ENCODE measurements around the gene DEDD. TPM values are rescaled to one million over a fixed set of nuclear protein-coding genes. Genes with fewer than 3 reads are reported as not detected.

DEDD gene
- total RNA-seq, 2 donors from 2014 or later, result 49.8 to 51.3 TPM

DNA sequence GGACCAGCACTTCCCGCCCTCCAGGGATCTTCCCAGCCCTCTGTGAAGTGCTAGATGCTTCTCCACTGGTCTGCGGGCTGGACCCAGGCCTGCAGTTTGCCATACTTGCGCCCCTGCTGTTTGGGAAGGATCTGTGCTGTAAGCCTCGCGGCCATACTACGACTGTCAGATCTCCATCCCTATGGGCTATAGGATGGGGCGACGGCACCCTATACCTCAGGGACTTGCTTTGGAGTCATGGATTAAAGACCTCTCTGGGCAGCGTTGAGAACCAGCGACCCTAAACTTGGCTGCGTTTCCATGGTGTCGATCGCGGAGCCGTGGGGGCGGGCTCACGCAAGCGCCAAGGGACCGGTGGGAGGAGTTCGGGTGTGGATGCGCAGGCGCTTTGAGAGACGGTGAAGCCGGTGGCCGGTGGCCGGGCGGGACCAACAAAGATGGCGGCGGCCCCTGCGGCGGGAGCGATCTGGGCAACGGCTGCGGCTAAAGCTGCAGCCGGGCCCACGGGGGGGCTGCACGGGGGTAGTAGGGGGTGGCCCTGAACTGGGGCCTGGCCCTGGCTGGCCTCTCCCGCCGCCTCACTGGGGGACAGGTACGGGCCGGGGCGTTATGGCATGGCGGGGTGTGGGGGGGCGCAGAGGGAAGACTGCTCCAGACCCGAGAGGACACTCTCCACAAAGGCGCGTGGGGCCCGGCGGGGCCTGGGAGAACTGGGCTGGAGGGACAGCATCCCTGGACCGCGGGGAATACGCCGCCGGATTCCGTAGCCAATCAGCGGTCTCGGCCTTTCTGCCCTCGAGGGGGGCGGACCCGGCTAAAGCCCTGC lies 26.8 kb upstream of the DEDD start, which contains the start of gene USP21:
USP21 (plus strand) TSS at position 414 of the 826 bp plus-strand sequence. CDS start 1,141 bp downstream, outside the sequence.
- Mint-ChIP-seq H3K9me3 (no peaks in the 10 kb centered on the region), H3K4me3 (peak within 1 kb of the TSS; percentile 79 to 82), H3K27ac (peak within 1 kb of the TSS; percentile 77), H3K36me3 (ENCODE audit: insufficient read depth in 2 of 2) (peaks cover 2 to 13% of the 10 kb centered on the region in 2 donors), H3K4me1 (ENCODE audit: low read depth) (peaks cover 72% of the 10 kb centered on the region), H3K27me3 (ENCODE audit: low read depth) (no peaks in the 10 kb centered on the region)
- peak; percentile 92 to 94 for ATAC-seq (replicated peaks in 1 of 2)
- peak; percentile 94 for DNase-seq

DNA sequence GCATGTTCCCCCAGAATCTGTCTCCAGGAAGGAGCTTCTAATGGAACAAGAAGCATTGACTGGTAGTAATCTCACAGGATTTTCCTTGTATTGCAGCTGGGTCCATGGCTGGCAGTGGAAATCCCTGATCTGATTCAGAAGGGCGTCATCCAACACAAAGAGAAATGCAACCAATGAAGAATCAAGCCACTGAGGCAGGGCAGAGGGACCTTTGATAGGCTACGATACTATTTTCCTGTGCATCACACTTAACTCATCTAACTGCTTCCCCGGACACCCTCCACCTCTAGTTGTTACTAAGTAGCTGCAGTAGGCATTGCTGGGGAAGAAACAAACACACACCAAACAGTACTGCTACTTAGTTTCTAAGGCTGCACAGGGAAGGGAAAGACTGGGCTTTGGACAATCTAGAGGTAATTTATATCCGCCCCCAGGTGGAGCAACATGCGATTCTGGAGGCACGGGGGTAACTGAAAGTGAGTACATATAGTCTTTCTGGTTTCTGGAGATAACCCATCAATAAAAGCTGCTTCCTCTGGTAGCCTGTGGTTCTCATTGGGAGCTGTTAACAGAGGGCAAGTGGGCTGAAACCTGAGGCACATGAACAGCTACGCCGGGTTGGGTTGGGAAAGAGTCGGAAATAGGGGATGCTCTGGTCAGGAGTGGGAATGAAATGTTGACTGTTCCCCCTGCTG lies 26.0 kb upstream of the DEDD start:
- peaks cover 69% of the 10 kb centered on the region for H3K4me1 Mint-ChIP-seq (ENCODE audit: low read depth)
- H3K36me3 Mint-ChIP-seq (ENCODE audit: insufficient read depth in 2 of 2), result peaks cover 6 to 11% of the 10 kb centered on the region in 2 donors
- no peaks in the 10 kb centered on the region for H3K9me3 Mint-ChIP-seq
- DNase-seq (no peak), ATAC-seq (replicated peaks in 1 of 2) (no peak)
- H3K27ac Mint-ChIP-seq, result no peak overlapping the region
- H3K4me3 Mint-ChIP-seq, result peak overlapping the region; percentile 79 to 82
- H3K27me3 Mint-ChIP-seq (ENCODE audit: low read depth), result no peaks in the 10 kb centered on the region

DNA sequence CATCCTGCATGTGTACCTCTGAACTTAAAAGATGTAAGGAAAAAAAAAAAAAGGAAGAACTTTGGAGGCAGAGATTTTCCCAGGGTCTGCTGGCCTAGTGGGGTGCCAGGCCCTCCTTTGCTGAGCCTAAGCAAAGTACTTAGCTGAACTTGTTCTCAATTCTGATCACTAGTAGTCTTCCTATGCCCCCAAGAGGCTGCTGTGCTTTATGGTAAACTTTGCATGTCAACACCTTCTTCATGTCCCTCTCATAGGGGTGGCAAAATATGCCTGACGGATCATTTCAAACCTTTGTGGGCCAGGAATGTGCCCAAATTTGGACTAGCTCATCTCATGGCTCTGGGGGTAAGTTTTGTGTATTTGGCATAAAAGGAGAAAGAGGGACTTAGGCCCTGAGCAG lies 25.4 kb upstream of the DEDD start:
- H3K4me3 Mint-ChIP-seq, result peak overlapping the region in 1 of 2 donors; percentile 59
- H3K27ac Mint-ChIP-seq, result peak overlapping the region; percentile 20
- H3K27me3 Mint-ChIP-seq (ENCODE audit: low read depth), result no peaks in the 10 kb centered on the region
- H3K36me3 Mint-ChIP-seq (ENCODE audit: insufficient read depth in 2 of 2), result peaks cover 6 to 8% of the 10 kb centered on the region in 2 donors
- peaks cover 68% of the 10 kb centered on the region for H3K4me1 Mint-ChIP-seq (ENCODE audit: low read depth)
- DNase-seq (no peak), ATAC-seq (replicated peaks in 1 of 2) (no peak)
- no peaks in the 10 kb centered on the region for H3K9me3 Mint-ChIP-seq

DNA sequence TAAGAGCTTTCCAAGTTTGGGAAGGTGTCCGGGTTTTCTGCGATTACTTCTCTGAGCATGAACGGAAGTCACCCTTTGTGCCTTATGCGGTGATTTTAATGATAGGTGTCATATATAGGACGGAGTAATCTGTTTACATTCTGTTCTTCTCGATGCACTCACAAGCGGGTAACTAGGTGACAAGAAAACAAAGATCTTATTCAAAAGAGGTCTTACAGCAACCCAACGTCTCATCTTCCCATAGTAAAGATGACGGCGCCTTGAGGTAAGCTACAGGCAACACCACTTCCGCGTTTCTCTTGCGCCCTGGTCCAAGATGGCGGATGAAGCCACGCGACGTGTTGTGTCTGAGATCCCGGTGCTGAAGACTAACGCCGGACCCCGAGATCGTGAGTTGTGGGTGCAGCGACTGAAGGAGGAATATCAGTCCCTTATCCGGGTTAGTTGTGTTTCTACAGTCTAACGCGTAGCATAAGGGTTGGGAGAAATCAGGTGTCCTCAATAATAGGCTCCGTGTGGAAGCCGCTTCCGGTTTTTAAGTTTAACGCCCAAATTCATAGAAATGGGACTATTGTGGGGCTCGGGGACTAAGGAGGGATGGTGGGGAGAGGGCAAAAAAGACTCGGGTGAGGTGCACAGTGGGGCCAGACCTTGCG lies 21.3 kb upstream of the DEDD start, which contains the start of gene UFC1:
UFC1 (plus strand) TSS at position 297 of the 656 bp plus-strand sequence; CDS start at position 317, 20 bp downstream.
- H3K9me3 Mint-ChIP-seq, result no peaks in the 10 kb centered on the region
- H3K27me3 Mint-ChIP-seq (ENCODE audit: low read depth), result no peaks in the 10 kb centered on the region
- DNase-seq (peak; percentile 82 to 89), ATAC-seq (replicated peaks in 1 of 2) (peak; percentile 94 to 96)
- peak within 1 kb of the TSS; percentile 99 for H3K27ac Mint-ChIP-seq
- H3K36me3 Mint-ChIP-seq (ENCODE audit: insufficient read depth in 2 of 2), result peaks cover 5 to 6% of the 10 kb centered on the region in 2 donors
- H3K4me1 Mint-ChIP-seq (ENCODE audit: low read depth), result peaks cover 34% of the 10 kb centered on the region
- H3K4me3 Mint-ChIP-seq, result peak within 1 kb of the TSS; percentile 89 to 94

DNA sequence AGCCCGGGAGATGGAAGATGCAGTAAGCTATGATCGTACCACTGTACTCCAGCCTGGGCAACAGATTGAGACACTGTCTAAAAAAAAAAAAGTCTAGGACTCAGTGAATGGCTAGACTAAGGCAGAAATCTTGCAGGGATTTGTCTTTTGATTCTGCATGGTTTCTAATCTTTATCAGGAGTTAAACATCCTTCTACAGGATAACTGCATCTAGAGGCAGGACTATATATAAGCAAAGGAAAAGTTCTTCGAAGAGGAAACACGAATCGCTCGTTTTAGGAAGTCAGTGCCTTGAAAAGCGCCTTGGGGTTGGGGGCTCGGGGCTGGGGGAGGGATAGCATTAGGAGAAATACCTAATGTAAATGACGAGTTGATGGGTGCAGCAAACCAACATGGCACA lies 20.7 kb upstream of the DEDD start:
- Mint-ChIP-seq H3K4me1 (ENCODE audit: low read depth) (peaks cover 28% of the 10 kb centered on the region), H3K36me3 (ENCODE audit: insufficient read depth in 2 of 2) (peaks cover 5 to 6% of the 10 kb centered on the region in 2 donors), H3K27ac (peak overlapping the region; percentile 94), H3K9me3 (no peaks in the 10 kb centered on the region), H3K27me3 (ENCODE audit: low read depth) (no peaks in the 10 kb centered on the region), H3K4me3 (peak overlapping the region; percentile 89 to 94)
- ATAC-seq (replicated peaks in 1 of 2), result peak in 1 of 2 donors; percentile 1
- DNase-seq, result no peak

DNA sequence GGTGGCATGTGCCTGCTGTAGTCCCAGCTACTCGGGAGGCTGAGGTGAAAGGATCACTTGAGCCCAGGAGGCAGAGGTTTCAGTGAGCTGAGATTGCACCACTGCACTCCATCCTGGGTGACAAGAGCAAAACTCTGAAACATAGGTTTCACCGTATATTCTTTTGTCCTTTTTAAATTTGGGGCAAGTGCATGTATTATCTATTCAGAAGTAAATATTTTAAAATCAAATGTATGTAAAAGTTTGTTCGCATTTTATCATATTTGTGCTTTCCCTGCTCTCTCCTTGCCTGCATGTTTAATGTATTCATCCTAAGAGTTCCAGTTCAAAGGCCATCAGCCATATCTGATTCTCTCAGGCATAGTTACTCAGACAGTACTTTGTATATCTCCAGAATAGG lies 13.4 kb upstream of the DEDD start:
- Mint-ChIP-seq H3K4me1 (ENCODE audit: low read depth) (no peaks in the 10 kb centered on the region), H3K9me3 (no peaks in the 10 kb centered on the region), H3K36me3 (ENCODE audit: insufficient read depth in 2 of 2) (no peaks in the 10 kb centered on the region), H3K4me3 (no peak overlapping the region), H3K27ac (no peak overlapping the region), H3K27me3 (ENCODE audit: low read depth) (no peaks in the 10 kb centered on the region)
- no peak for ATAC-seq (replicated peaks in 1 of 2)
- no peak for DNase-seq

DNA sequence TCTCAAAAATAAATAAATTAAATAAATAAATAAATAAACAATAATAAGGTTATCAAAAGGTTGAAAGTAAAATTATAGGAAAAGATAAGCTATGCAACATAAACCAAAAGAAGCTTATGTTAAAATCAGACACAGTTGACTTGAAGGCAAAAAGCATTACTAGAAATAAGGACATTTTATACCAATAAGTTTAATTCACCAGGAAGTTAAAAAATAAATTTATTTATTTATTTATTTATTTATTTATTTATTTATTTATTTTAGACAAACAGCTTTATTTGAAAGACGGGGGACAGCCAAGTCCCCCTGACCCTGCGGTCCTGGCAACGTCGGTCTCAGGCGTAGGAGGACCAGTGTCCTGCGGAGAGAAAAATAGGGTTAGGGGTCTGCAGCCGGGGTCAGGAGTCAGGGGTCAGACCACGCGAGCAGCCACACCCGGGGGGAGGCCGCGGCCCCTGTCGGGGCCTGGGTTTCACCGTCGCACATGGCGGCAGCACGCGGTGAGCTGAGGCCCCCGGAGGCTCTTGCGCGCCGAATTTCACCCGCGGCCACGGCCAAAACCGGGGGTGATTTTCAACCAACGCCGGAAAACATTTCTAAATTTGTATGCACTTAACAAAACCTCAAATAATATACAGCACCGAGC lies 8.4 kb upstream of the DEDD start:
- Mint-ChIP-seq H3K27ac (no peak overlapping the region), H3K4me3 (no peak overlapping the region), H3K9me3 (no peaks in the 10 kb centered on the region), H3K27me3 (ENCODE audit: low read depth) (no peaks in the 10 kb centered on the region), H3K4me1 (ENCODE audit: low read depth) (no peaks in the 10 kb centered on the region), H3K36me3 (ENCODE audit: insufficient read depth in 2 of 2) (no peaks in the 10 kb centered on the region)
- DNase-seq, result no peak
- ATAC-seq (replicated peaks in 1 of 2), result no peak

DNA sequence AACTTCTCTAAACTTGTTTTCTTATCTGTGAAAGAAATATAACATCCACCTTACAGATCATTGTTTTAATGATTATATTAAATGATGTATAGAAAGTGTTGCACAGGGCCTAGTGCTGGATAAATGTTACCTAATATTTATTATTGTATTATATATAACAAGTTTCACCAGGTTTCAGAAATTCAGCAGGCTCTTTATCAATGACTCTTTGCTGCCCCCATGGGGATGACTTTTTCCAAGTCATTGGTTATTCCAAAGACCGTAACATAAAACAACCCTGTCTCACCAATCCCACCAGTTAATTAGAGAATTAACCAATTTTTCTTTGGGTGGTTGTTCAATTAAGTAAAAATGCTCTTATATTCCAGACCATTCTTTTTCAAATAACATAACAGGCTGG lies 7.3 kb upstream of the DEDD start:
- Mint-ChIP-seq H3K27me3 (ENCODE audit: low read depth) (no peaks in the 10 kb centered on the region), H3K27ac (no peak overlapping the region), H3K4me3 (no peak overlapping the region), H3K36me3 (ENCODE audit: insufficient read depth in 2 of 2) (peaks cover 0 to 1% of the 10 kb centered on the region in 2 donors), H3K4me1 (ENCODE audit: low read depth) (no peaks in the 10 kb centered on the region), H3K9me3 (no peaks in the 10 kb centered on the region)
- peak in 1 of 2 donors; percentile 52 for DNase-seq
- ATAC-seq (replicated peaks in 1 of 2), result no peak

DNA sequence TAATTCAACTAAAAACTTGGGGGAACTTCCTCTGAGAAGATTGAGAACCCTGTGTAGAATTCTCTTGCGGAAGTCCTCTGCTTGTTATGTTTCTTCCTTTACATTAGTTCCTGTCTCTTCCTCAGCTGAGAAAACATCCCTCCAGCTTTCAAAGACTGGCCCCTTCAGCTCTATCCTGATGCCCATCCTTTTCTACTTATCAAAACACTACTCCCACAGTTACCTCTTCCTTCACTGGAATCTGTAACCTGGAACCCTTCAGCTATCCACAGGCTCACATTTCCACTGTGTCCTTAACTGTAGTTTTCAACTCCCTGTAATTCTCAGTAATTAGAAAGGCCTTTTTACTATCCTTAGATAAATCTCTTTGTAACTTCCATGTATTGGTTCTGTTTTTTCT lies 6.0 kb upstream of the DEDD start:
- Mint-ChIP-seq H3K4me1 (ENCODE audit: low read depth) (no peaks in the 10 kb centered on the region), H3K36me3 (ENCODE audit: insufficient read depth in 2 of 2) (peaks cover 0 to 1% of the 10 kb centered on the region in 2 donors), H3K27me3 (ENCODE audit: low read depth) (no peaks in the 10 kb centered on the region), H3K4me3 (no peak overlapping the region), H3K27ac (peak overlapping the region; percentile 7), H3K9me3 (no peaks in the 10 kb centered on the region)
- ATAC-seq (replicated peaks in 1 of 2), result no peak
- no peak for DNase-seq

DNA sequence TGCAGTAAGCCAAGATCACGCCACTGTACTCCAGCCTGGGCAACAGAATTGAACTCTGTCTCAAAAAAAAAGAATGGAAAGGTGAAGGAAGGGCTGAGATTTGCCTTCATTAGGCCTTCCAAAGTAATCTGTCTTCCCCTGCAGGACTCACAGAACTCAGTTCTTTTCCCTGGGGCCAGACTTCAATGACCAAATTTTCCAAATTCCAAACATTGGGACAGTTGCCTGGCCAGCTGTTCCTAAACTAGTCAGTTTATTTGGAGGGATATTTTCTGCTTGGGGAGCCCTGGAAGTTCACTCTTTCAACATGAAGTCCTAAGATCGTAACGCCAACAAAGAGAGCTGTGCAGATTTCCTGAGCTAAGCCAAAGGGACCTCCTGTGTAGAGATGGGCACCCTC lies 5.4 kb upstream of the DEDD start:
- H3K4me3 Mint-ChIP-seq, result no peak overlapping the region
- no peaks in the 10 kb centered on the region for H3K27me3 Mint-ChIP-seq (ENCODE audit: low read depth)
- H3K27ac Mint-ChIP-seq, result no peak overlapping the region
- no peaks in the 10 kb centered on the region for H3K9me3 Mint-ChIP-seq
- no peaks in the 10 kb centered on the region for H3K4me1 Mint-ChIP-seq (ENCODE audit: low read depth)
- peaks cover 0 to 1% of the 10 kb centered on the region in 2 donors for H3K36me3 Mint-ChIP-seq (ENCODE audit: insufficient read depth in 2 of 2)
- no peak for ATAC-seq (replicated peaks in 1 of 2)
- DNase-seq, result no peak

DNA sequence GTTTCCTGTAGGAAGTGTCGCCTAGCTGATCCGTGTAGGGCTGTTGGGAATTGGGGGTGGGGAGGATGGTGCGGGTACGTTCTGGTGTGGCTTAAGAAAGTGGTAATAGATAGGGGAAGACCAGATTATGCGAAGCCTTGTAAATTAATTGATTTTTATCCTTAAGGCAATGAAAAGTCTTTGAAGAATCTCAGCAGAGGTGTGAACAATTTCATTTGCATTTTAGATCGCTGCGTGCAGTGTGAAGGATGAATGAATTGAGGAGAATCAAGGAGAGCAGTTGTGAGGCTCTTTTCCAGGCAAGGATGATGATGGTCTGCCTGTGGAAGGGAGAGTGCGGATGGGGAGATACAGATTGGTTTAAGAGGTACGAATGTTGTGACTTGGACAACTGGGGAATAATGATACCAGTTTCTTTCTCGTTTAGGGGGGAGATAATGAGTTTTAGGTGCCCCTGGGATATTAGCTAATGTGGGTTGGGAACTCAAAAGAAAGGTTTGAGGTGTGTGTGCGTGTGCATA lies 813 bp upstream of the DEDD start:
- ATAC-seq (replicated peaks in 1 of 2) (peak in 1 of 2 donors; percentile 0), DNase-seq (no peak)
- Mint-ChIP-seq H3K4me3 (no peak overlapping the region), H3K4me1 (ENCODE audit: low read depth) (peaks cover 34% of the 10 kb centered on the region), H3K9me3 (no peaks in the 10 kb centered on the region), H3K36me3 (ENCODE audit: insufficient read depth in 2 of 2) (peaks cover 2 to 11% of the 10 kb centered on the region in 2 donors), H3K27me3 (ENCODE audit: low read depth) (no peaks in the 10 kb centered on the region), H3K27ac (no peak overlapping the region)

All from activated T-cell treated with anti-CD3 and anti-CD28 coated beads, Interleukin-2, amount 50 U/mL, for 72 hours (primary cell).